Glutamatergic neuron (in vitro differentiated cells): ENCODE results near the gene SLC35B4. TPM values are rescaled to one million over a fixed set of nuclear protein-coding genes. Genes with fewer than 3 reads are reported as not detected.

Experiments
- DNase-seq: peaks from one replicate; pipeline ENCODE4 v3.0.0; 2022
- H3K27ac Mint-ChIP-seq: one replicate; pipeline ENCODE4 v1.8.0; 2020; ENCODE audit warnings: mild to moderate bottlenecking, mixed read lengths, inconsistent platforms; ENCODE audit not compliant: unreplicated experiment
- H3K27me3 Mint-ChIP-seq: one replicate; pipeline ENCODE4 v1.8.0; 2020; ENCODE audit warnings: mild to moderate bottlenecking, moderate library complexity, mixed read lengths, inconsistent platforms; ENCODE audit not compliant: unreplicated experiment
- H3K36me3 Mint-ChIP-seq: one replicate; pipeline ENCODE4 v1.8.0; 2020; ENCODE audit warnings: mild to moderate bottlenecking, mixed read lengths, inconsistent platforms; ENCODE audit not compliant: unreplicated experiment
- H3K4me1 Mint-ChIP-seq: one replicate; pipeline ENCODE4 v1.8.0; 2020; ENCODE audit warnings: mild to moderate bottlenecking, low read depth, mixed read lengths, inconsistent platforms; ENCODE audit not compliant: unreplicated experiment
- H3K4me3 Mint-ChIP-seq: one replicate; pipeline ENCODE4 v1.8.0; 2020; ENCODE audit warnings: mild to moderate bottlenecking, mixed read lengths, inconsistent platforms; ENCODE audit not compliant: unreplicated experiment
- H3K9me3 Mint-ChIP-seq: one replicate; pipeline ENCODE4 v1.8.0; 2020; ENCODE audit warnings: mild to moderate bottlenecking, moderate library complexity, mixed read lengths, inconsistent platforms; ENCODE audit not compliant: unreplicated experiment
- CTCF ChIP-seq: fragments of 200-600 bp; sonication (generic); IDR thresholded peaks from one replicate; pipeline ENCODE4 v1.5.0; 2021; ENCODE audit not compliant: partially characterized antibody, unreplicated experiment
- total RNA-seq: library from RNA; stranded (reverse); fragmentation: NEBNext Ultra II Directional; extraction: Animal tissue kit (Norgen Biotek cat#: 25700); gene quantifications from one replicate; pipeline ENCODE4 v1.2.1, GENCODE V29; 2021; ENCODE audit not compliant: unreplicated experiment

Gene SLC35B4
- total RNA-seq, 1 donor from 2014 or later = 40.9 TPM

- H3K36me3 Mint-ChIP-seq = peaks cover 11% of the 10 kb centered on the region
- no peak for TF ChIP-seq CTCF
- H3K9me3 Mint-ChIP-seq = no peaks in the 10 kb centered on the region
- no peak for DNase-seq
- H3K4me3 Mint-ChIP-seq = no peak overlapping the region
- no peaks in the 10 kb centered on the region for H3K4me1 Mint-ChIP-seq
- H3K27ac Mint-ChIP-seq = no peak overlapping the region
- no peaks in the 10 kb centered on the region for H3K27me3 Mint-ChIP-seq
These were observed 26.4 kb downstream of the SLC35B4 start for GRCh38 chr7:134290286-134290685.

- H3K4me1 Mint-ChIP-seq = no peaks in the 10 kb centered on the region
- H3K27ac Mint-ChIP-seq = no peak overlapping the region
- no peak for TF ChIP-seq CTCF
- H3K4me3 Mint-ChIP-seq = no peak overlapping the region
- no peak for DNase-seq
- H3K27me3 Mint-ChIP-seq = no peaks in the 10 kb centered on the region
- no peaks in the 10 kb centered on the region for H3K9me3 Mint-ChIP-seq
- H3K36me3 Mint-ChIP-seq = peaks cover 6% of the 10 kb centered on the region
These were observed 26.9 kb downstream of the SLC35B4 start for GRCh38 chr7:134289841-134290240.

GRCh38 chr7:134289423-134289822 lies 27.3 kb downstream of the SLC35B4 start:
- no peaks in the 10 kb centered on the region for H3K9me3 Mint-ChIP-seq
- H3K27me3 Mint-ChIP-seq = no peaks in the 10 kb centered on the region
- H3K4me1 Mint-ChIP-seq = no peaks in the 10 kb centered on the region
- H3K4me3 Mint-ChIP-seq = no peak overlapping the region
- H3K36me3 Mint-ChIP-seq = peaks cover 2% of the 10 kb centered on the region
- no peak overlapping the region for H3K27ac Mint-ChIP-seq
- no peak for DNase-seq
- no peak for TF ChIP-seq CTCF

GRCh38 chr7:134287916-134288659 lies 28.6 kb downstream of the SLC35B4 start:
- H3K4me3 Mint-ChIP-seq = no peak overlapping the region
- H3K9me3 Mint-ChIP-seq = no peaks in the 10 kb centered on the region
- no peaks in the 10 kb centered on the region for H3K4me1 Mint-ChIP-seq
- peaks cover 6% of the 10 kb centered on the region for H3K27me3 Mint-ChIP-seq
- no peaks in the 10 kb centered on the region for H3K36me3 Mint-ChIP-seq
- DNase-seq = no peak
- TF ChIP-seq CTCF = no peak
- no peak overlapping the region for H3K27ac Mint-ChIP-seq

GRCh38 chr7:134284952-134285351 lies 31.8 kb downstream of the SLC35B4 start:
- DNase-seq = no peak
- Mint-ChIP-seq H3K36me3 (no peaks in the 10 kb centered on the region), H3K27ac (no peak overlapping the region), H3K9me3 (no peaks in the 10 kb centered on the region), H3K4me1 (no peaks in the 10 kb centered on the region), H3K27me3 (peaks cover 6% of the 10 kb centered on the region), H3K4me3 (no peak overlapping the region)
- TF ChIP-seq CTCF = no peak
